GM12891 (cell line): ENCODE results near the gene CD276.

Experiments
- PAX5 ChIP-seq: IDR thresholded peaks from 2 replicates; pipeline ENCODE4 v1.6.1; 2011; ENCODE audit warnings: low read length, moderate library complexity, mild to moderate bottlenecking; ENCODE audit not compliant: insufficient read depth, severe bottlenecking
- POLR2A ChIP-seq: IDR thresholded peaks from 2 replicates; pipeline ENCODE4 v1.6.1; 2011; ENCODE audit warnings: low read depth, low read length, control low read depth
- POLR2AphosphoS5 ChIP-seq: IDR thresholded peaks from 2 replicates; pipeline ENCODE4 v1.6.1; 2011; ENCODE audit warnings: low read depth, low read length, control low read depth
- POU2F2 ChIP-seq: IDR thresholded peaks from 2 replicates; pipeline ENCODE4 v1.6.1; 2011; ENCODE audit warnings: low read depth, mild to moderate bottlenecking, control low read depth, low read length, moderate library complexity
- SPI1 ChIP-seq: IDR thresholded peaks from 2 replicates; pipeline ENCODE4 v1.6.1; 2011; ENCODE audit warnings: low read depth, low read length, control low read depth
- TAF1 ChIP-seq: IDR thresholded peaks from 2 replicates; pipeline ENCODE4 v1.6.1; 2011; ENCODE audit warnings: low read depth, low read length, control low read depth

DNA sequence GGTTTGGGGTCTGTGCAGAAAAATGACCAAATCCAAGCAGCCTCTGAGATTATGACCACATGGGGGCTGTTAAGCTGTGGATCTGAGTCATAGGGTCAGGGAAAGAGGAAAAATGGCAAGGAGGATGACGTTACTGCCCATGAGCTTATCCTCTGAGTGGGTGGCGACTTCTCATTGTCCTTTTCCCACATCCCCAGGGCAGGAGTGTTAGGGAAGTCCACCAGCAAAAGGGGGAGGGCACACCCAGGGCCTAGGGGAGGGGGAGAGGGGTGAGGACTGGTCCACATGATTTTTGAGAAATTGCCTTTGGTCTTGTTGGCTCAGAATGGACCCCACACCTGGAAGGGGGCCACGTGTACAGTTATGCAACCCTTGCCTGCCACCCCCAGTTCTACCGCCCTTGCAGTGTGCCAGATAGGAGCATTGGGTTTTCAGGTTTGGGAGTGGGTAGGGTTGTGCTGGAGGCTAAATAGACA lies 2.6 kb downstream of the CD276 start:
- TF ChIP-seq POLR2AphosphoS5 (no peak), TAF1 (no peak), POLR2A (no peak), SPI1 (no peak), PAX5 (no peak), POU2F2 (no peak)
